GM12864 (cell line): ENCODE data around the gene ADNP.

ENCODE experiments used
- DNase-seq: peaks from one replicate; pipeline ENCODE4 v3.0.0-alpha.2; 2011; ENCODE audit warnings: low read depth
- H3K4me3 ChIP-seq: 2 replicates; pipeline ENCODE4 v1.5.1; 2011; ENCODE audit warnings: mild to moderate bottlenecking, low read depth, low read length, control low read depth
- CTCF ChIP-seq: IDR thresholded peaks from 2 replicates; pipeline ENCODE4 v1.5.1; 2011; ENCODE audit warnings: low read depth, mild to moderate bottlenecking, moderate library complexity, low read length, control low read depth, inconsistent platforms; ENCODE audit errors: missing control alignments

The ADNP gene

DNA sequence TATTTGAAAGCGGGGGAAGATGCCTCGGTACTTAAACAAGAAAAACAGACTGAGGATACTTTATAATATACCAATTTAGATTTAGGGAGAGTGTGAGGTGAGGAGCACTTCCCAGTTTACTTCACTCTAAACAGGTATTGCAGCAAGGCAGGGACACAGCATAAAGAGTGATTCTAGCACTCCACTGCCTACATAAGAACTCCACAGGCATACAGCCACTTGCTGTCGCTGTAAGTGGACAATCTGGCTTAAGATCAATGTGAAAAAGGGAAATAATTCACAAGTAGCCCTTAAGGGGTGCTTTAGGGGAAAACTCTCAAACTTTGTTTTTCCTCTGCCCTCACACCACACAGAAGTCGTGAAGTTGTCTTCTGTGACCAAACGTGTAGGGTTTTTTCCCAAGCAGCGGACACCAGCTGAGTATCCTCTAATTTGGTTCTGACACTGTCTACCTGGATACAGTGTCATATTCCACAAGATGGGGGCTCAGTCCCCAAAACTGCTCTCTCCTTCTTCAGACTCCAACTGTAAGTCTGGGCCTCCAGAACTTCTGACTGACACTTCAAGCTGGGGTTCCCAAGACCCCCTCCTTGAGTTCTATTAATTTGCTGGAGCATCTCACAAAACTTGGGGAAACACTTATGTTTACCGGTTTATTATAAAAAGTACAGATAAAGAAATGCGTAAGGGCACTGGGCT, 9.3 kb downstream of the ADNP start:
- no peak for DNase-seq
- no peak overlapping the region for H3K4me3 ChIP-seq
- TF ChIP-seq CTCF = no peak

GRCh38 chr20:50920997-50921396, 10.2 kb downstream of the ADNP start:
- DNase-seq = no peak
- H3K4me3 ChIP-seq = no peak overlapping the region
- TF ChIP-seq CTCF = no peak

GRCh38 chr20:50919567-50919966, 11.7 kb downstream of the ADNP start:
- H3K4me3 ChIP-seq = no peak overlapping the region
- no peak for TF ChIP-seq CTCF
- DNase-seq = no peak

GRCh38 chr20:50918403-50918802, 12.8 kb downstream of the ADNP start:
- DNase-seq = no peak
- TF ChIP-seq CTCF = no peak
- H3K4me3 ChIP-seq = no peak overlapping the region

DNA sequence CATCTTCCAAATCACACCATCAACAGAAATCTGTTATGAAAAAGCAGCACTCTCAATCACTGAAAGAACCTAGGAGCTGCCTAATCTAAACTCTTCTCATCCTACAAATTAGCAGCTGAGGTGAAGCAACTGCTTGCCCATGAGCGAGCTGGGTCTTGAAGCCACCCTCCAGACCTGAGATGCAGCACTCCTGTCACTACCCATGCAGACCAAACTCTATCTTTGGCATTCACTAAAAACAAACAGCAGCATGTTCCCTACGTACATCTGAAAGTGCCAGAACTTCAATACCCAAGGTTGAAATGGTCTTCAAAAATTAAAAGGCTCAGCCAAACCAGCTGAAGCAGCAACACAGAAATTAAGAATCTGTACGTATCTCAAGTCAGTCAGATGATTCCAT, 14.3 kb downstream of the ADNP start:
- H3K4me3 ChIP-seq = no peak overlapping the region
- DNase-seq = no peak
- no peak for TF ChIP-seq CTCF

DNA sequence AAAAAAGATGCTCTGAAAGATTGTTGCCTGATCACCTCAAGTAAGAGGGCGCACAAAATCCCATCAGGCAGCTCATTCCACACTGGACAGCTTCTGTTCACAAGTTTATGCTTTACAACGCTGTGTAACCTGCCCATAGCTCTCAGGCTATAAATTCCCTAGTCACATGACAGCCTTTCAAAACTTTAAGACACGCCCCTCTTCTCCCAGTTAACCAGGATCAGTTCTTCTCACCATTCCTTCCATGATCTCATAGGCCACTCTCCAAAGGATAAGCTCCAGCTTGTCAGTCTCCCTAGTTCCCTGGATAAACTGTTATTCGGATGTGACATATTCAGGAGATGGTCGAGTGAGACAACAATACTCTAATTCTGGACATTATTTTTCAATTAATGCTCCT, 15.0 kb downstream of the ADNP start:
- no peak for DNase-seq
- TF ChIP-seq CTCF = no peak
- H3K4me3 ChIP-seq = no peak overlapping the region

GRCh38 chr20:50915424-50915823, 15.8 kb downstream of the ADNP start:
- DNase-seq = no peak
- no peak for TF ChIP-seq CTCF
- H3K4me3 ChIP-seq = no peak overlapping the region
